GM18526 (cell line): ENCODE measurements around the gene CFAP61.

Experiments
- POLR2A ChIP-seq: IDR thresholded peaks from 3 replicates; pipeline ENCODE4 v1.6.1; 2011; ENCODE audit not compliant: insufficient read length; ENCODE audit errors: extremely low read depth

CFAP61 gene

GRCh38 chr20:20103486-20103885 lies 51.2 kb downstream of the CFAP61 start:
- no peak for TF ChIP-seq POLR2A

GRCh38 chr20:20130399-20130798 lies 78.1 kb downstream of the CFAP61 start:
- TF ChIP-seq POLR2A = no peak

- TF ChIP-seq POLR2A = no peak
Observed at GRCh38 chr20:20134941-20135575, 82.7 kb downstream of the CFAP61 start.

GRCh38 chr20:20136313-20136712 lies 84.0 kb downstream of the CFAP61 start:
- no peak for TF ChIP-seq POLR2A

GRCh38 chr20:20137851-20138250 lies 85.5 kb downstream of the CFAP61 start:
- no peak for TF ChIP-seq POLR2A

- no peak for TF ChIP-seq POLR2A
Observed at GRCh38 chr20:20138301-20139064, 86.2 kb downstream of the CFAP61 start.

GRCh38 chr20:20139403-20139802 lies 87.1 kb downstream of the CFAP61 start:
- no peak for TF ChIP-seq POLR2A

- TF ChIP-seq POLR2A = no peak
Observed at GRCh38 chr20:20143165-20143564, 90.8 kb downstream of the CFAP61 start.

- TF ChIP-seq POLR2A = no peak
Observed at GRCh38 chr20:20143646-20144045, 91.3 kb downstream of the CFAP61 start.

- no peak for TF ChIP-seq POLR2A
Observed at GRCh38 chr20:20148779-20149178, 96.4 kb downstream of the CFAP61 start.

GRCh38 chr20:20150241-20150640 lies 97.9 kb downstream of the CFAP61 start:
- no peak for TF ChIP-seq POLR2A

- no peak for TF ChIP-seq POLR2A
Observed at GRCh38 chr20:20160520-20160919, 108.2 kb downstream of the CFAP61 start.

- TF ChIP-seq POLR2A = no peak
Observed at GRCh38 chr20:20161611-20162010, 109.3 kb downstream of the CFAP61 start.

- no peak for TF ChIP-seq POLR2A
Observed at GRCh38 chr20:20167698-20168097, 115.4 kb downstream of the CFAP61 start.

- no peak for TF ChIP-seq POLR2A
Observed at GRCh38 chr20:20173254-20173653, 120.9 kb downstream of the CFAP61 start.

- TF ChIP-seq POLR2A = no peak
Observed at GRCh38 chr20:20174089-20174835, 121.9 kb downstream of the CFAP61 start.
